ENCODE data around the gene HDAC3. TPM values are rescaled to one million over a fixed set of nuclear protein-coding genes. Genes with fewer than 3 reads are reported as not detected.
"Not testable (repeated sequence)": the region's sequence is repeated elsewhere in the genome, so short reads cannot be mapped to it uniquely, and the experiment has no call there.

HDAC3 gene
- total RNA-seq, 1 donor from 2014 or later = 39.7 TPM

DNA sequence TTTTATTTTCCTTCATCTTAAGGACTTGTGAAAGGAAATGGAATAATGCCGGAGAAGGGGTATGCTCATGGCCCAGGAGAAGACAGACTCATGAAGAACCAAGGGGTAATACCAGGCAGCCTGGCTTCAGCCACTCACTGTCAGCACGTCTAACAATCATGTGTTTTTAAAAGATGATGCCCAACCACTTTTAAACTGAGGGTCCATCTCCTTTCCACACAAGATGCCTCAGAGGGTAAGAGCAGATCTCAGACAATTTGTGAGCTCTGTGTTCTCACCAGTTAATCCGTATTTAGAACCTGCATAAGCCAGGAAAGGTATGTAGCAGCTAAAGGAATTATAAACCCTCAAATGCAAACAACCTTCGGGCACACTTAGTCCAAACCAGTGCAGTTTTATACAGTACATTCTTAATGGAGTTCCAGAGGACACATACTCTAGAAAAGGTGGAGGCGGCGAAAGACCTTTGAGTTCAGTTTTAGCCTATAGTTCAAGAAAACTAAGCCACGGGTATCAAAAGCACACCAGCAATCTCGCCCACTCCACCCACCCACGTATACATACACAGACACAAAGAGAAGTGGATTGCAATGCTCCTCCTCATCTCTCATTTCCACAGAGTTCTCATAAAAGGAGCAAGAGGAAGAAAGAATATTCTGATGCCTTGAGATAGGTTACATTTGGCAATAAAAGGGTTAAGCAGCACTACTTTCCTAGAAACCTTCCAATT is 20.5 kb downstream of the HDAC3 start:
- DNase-seq (ENCODE audit: low read depth) = no peak
- H3K4me3 ChIP-seq (ENCODE audit: low read depth, low read length) = no peak overlapping the region
- no peaks in the 10 kb centered on the region for H3K36me3 ChIP-seq (ENCODE audit: control insufficient read depth, insufficient read depth, low read length)
- H3K27me3 ChIP-seq (ENCODE audit: control insufficient read depth, insufficient read depth, low read length) = no peaks in the 10 kb centered on the region
- TF ChIP-seq, protein P1, sequence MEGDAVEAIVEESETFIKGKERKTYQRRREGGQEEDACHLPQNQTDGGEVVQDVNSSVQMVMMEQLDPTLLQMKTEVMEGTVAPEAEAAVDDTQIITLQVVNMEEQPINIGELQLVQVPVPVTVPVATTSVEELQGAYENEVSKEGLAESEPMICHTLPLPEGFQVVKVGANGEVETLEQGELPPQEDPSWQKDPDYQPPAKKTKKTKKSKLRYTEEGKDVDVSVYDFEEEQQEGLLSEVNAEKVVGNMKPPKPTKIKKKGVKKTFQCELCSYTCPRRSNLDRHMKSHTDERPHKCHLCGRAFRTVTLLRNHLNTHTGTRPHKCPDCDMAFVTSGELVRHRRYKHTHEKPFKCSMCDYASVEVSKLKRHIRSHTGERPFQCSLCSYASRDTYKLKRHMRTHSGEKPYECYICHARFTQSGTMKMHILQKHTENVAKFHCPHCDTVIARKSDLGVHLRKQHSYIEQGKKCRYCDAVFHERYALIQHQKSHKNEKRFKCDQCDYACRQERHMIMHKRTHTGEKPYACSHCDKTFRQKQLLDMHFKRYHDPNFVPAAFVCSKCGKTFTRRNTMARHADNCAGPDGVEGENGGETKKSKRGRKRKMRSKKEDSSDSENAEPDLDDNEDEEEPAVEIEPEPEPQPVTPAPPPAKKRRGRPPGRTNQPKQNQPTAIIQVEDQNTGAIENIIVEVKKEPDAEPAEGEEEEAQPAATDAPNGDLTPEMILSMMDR (IDR thresholded peaks at IDR 0.05; ENCODE audit: insufficient read depth, low read length, poor library complexity, severe bottlenecking) = no peak

DNA sequence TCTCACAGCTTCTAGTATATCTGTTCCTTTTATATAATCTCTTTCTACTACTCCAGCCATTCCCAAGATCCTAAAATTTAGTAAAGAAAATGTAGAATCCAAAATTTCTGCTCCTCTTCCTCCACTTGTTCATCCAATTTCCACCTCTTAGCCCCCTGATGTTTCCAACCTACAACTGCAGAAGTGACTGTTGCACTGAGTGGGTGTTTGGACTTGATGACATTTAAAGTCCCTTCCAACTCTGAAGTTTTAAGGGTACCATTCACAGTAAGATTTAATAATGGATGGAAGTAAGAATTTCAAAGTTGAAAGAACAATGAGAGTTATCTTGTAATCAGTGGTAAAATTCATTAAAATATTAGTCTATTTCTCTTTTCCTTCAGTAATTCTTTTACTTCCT is 23.3 kb downstream of the HDAC3 start:
- TF ChIP-seq, protein P1 (IDR thresholded peaks at IDR 0.05; ENCODE audit: insufficient read depth, low read length, poor library complexity, severe bottlenecking) = no peak

DNA sequence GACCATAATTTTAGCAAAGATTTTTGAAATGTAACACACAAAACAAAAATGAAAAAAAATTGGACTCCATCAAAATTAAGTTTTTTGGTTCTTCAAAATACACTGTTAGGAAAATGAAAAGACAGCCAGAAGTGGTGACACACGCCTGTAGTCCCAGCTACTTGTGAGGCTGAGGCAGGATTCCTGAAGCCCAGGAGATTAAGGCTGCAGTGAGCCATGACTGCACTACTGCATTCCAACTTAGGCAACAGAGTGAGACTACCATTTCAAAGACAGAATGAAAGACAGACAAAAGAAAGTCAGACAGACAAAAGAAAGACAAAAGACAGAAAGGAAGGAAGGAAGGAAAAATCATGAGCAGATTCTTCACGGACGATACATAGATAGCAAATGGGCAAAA is 25.4 kb downstream of the HDAC3 start:
- TF ChIP-seq, protein P1 (IDR thresholded peaks at IDR 0.05; ENCODE audit: insufficient read depth, low read length, poor library complexity, severe bottlenecking) = no peak
- no peak for DNase-seq (ENCODE audit: low read depth)
- H3K27me3 ChIP-seq (ENCODE audit: control insufficient read depth, insufficient read depth, low read length) = no peaks in the 10 kb centered on the region
- H3K4me3 ChIP-seq (ENCODE audit: low read depth, low read length) = no peak overlapping the region
- no peaks in the 10 kb centered on the region for H3K36me3 ChIP-seq (ENCODE audit: control insufficient read depth, insufficient read depth, low read length)

More for the DNA sequence above, 23.3 kb downstream of the HDAC3 start:
- no peak for DNase-seq (ENCODE audit: low read depth)
- Histone ChIP-seq H3K36me3 (ENCODE audit: control insufficient read depth, insufficient read depth, low read length) (no peaks in the 10 kb centered on the region), H3K4me3 (ENCODE audit: low read depth, low read length) (no peak overlapping the region), H3K27me3 (ENCODE audit: control insufficient read depth, insufficient read depth, low read length) (no peaks in the 10 kb centered on the region)

DNA sequence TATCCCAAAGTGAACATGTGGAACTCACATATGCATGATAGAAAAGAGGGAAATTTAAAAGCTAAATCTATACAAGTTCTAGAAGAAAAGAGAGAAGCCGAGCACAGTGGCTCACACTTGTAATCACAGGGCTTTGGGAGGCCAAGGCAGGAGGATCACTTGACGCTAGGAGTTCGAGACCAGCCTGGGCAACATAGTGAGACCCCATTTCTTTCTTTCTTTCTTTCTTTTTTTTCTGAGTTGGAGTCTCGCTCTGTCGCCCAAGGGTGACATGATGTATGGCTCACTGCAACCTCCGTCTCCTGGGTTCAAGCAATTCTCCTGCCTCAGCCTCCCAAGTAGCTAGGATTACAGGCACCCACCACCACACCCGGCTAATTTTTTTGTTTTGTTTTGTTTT is 26.7 kb downstream of the HDAC3 start:
- H3K4me3 ChIP-seq (ENCODE audit: low read depth, low read length); H3K36me3 ChIP-seq (ENCODE audit: control insufficient read depth, insufficient read depth, low read length); DNase-seq (ENCODE audit: low read depth); H3K27me3 ChIP-seq (ENCODE audit: control insufficient read depth, insufficient read depth, low read length): not testable (repeated sequence)

DNA sequence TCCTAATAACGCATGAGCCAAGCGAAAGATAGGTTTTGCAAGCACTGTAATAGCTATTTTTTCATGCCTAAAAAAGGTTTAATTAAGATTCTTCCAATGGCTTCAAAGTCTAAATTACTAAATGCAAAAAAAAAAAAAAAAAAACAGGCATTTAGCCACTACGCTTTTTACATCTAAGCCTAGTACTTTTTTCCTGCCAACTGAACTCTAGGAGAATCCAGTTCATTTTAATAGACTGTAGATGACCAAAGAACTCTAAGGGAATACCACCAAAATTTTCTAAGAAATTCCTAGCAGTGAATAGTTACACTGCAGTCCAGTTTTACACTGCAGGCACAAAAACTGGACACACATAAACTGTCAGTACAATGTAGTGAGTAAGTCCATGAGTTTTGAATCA is 27.6 kb downstream of the HDAC3 start:
- Histone ChIP-seq H3K4me3 (ENCODE audit: low read depth, low read length) (no peak overlapping the region), H3K36me3 (ENCODE audit: control insufficient read depth, insufficient read depth, low read length) (no peaks in the 10 kb centered on the region), H3K27me3 (ENCODE audit: control insufficient read depth, insufficient read depth, low read length) (no peaks in the 10 kb centered on the region)
- TF ChIP-seq, protein P1 (IDR thresholded peaks at IDR 0.05; ENCODE audit: insufficient read depth, low read length, poor library complexity, severe bottlenecking) = no peak
- DNase-seq (ENCODE audit: low read depth) = no peak

DNA sequence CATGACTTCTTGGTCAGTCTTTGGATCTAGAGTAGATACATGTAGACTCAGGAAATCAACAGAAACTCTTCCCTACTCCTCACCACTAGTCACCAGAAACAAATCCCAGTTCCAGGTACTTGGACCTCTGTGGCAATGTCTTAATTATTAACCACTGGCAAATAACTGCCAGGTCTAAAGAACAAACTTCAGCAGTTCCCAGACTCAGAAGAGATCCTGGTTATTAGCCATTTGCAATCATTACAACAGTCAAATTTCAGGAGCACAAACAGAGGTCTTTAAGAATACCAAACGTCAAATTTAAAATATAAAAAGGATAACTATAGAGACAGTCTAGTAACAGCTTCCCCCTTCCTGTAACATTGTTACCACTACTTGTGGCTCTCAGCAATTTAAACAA is 28.1 kb downstream of the HDAC3 start:
- TF ChIP-seq, protein P1 (IDR thresholded peaks at IDR 0.05; ENCODE audit: insufficient read depth, low read length, poor library complexity, severe bottlenecking) = no peak
- H3K36me3 ChIP-seq (ENCODE audit: control insufficient read depth, insufficient read depth, low read length) = no peaks in the 10 kb centered on the region
- no peaks in the 10 kb centered on the region for H3K27me3 ChIP-seq (ENCODE audit: control insufficient read depth, insufficient read depth, low read length)
- no peak overlapping the region for H3K4me3 ChIP-seq (ENCODE audit: low read depth, low read length)
- no peak for DNase-seq (ENCODE audit: low read depth)

Measured in kidney epithelial cell (primary cell).